Stimulated activated CD4-positive, alpha-beta T cell treated with anti-CD3 and anti-CD28 coated beads, Interleukin-4, amount 100 ng/mL, for 1 hour (primary cell): ENCODE data around the gene NCSTN.
"Not testable (repeated sequence)": the region's sequence is repeated elsewhere in the genome, so short reads cannot be mapped to it uniquely, and the experiment has no call there.

ENCODE experiments used
- DNase-seq: peaks from one replicate; pipeline ENCODE4 v3.0.0-alpha.2; 2020

NCSTN gene

GRCh38 chr1:160374306-160375110, 31.3 kb downstream of the NCSTN start:
- no peak for DNase-seq

- no peak for DNase-seq
Observed at GRCh38 chr1:160375788-160376524, 32.8 kb downstream of the NCSTN start.

GRCh38 chr1:160376525-160377131, 33.4 kb downstream of the NCSTN start:
- no peak for DNase-seq

GRCh38 chr1:160377585-160378206, 34.5 kb downstream of the NCSTN start:
- DNase-seq, result no peak

- not testable (repeated sequence) for DNase-seq
Observed at GRCh38 chr1:160384812-160385211, 41.6 kb downstream of the NCSTN start.

- DNase-seq, result not testable (repeated sequence)
Observed at GRCh38 chr1:160388406-160388805, 45.2 kb downstream of the NCSTN start.

GRCh38 chr1:160394673-160395072, 51.5 kb downstream of the NCSTN start:
- DNase-seq, result no peak

GRCh38 chr1:160397651-160398050, 54.5 kb downstream of the NCSTN start:
- no peak for DNase-seq

- DNase-seq, result no peak
Observed at GRCh38 chr1:160398823-160399222, 55.6 kb downstream of the NCSTN start.

- DNase-seq, result no peak
Observed at GRCh38 chr1:160399544-160400222, 56.5 kb downstream of the NCSTN start.

GRCh38 chr1:160400223-160400645, 57.1 kb downstream of the NCSTN start, which contains the start of gene VANGL2:
Gene VANGL2 (plus strand): TSS chr1:160400564. CDS start chr1:160415838, 15,274 bp downstream.
- peak; percentile 52 for DNase-seq

GRCh38 chr1:160400646-160401486, 57.7 kb downstream of the NCSTN start:
- DNase-seq, result no peak

GRCh38 chr1:160401487-160401805, 58.3 kb downstream of the NCSTN start:
- DNase-seq, result no peak

- no peak for DNase-seq
Observed at GRCh38 chr1:160402001-160402795, 59.0 kb downstream of the NCSTN start.

GRCh38 chr1:160403244-160403643, 60.1 kb downstream of the NCSTN start:
- no peak for DNase-seq

- DNase-seq, result no peak
Observed at GRCh38 chr1:160404094-160404493, 60.9 kb downstream of the NCSTN start.

- DNase-seq, result no peak
Observed at GRCh38 chr1:160405331-160405877, 62.2 kb downstream of the NCSTN start.

- DNase-seq, result no peak
Observed at GRCh38 chr1:160406131-160406968, 63.2 kb downstream of the NCSTN start.
